Adipocyte (in vitro differentiated cells): ENCODE results near the gene CAMK2B.
A peak's percentile ranks its signal among the peaks of the same experiment; 100 is the strongest.

Experiments
- DNase-seq: peaks from one replicate; pipeline ENCODE4 v3.0.0-alpha.2; 2015; ENCODE audit warnings: low read depth
- H3K27me3 ChIP-seq: replicated peaks from 2 replicates; pipeline ENCODE4 v1.7.0; 2013; ENCODE audit warnings: mild to moderate bottlenecking, low read length, moderate library complexity; ENCODE audit not compliant: control insufficient read depth, insufficient read depth
- H3K36me3 ChIP-seq: 2 replicates; pipeline ENCODE4 v1.7.0; 2013; ENCODE audit warnings: low read length, mild to moderate bottlenecking, moderate library complexity; ENCODE audit not compliant: control insufficient read depth, insufficient read depth, severe bottlenecking
- H3K4me1 ChIP-seq: 2 replicates; pipeline ENCODE4 v1.7.0; 2013; ENCODE audit warnings: mild to moderate bottlenecking, low read length, moderate library complexity; ENCODE audit not compliant: control insufficient read depth, insufficient read depth
- H3K4me3 ChIP-seq: 2 replicates; pipeline ENCODE4 v1.7.0; 2013; ENCODE audit warnings: mild to moderate bottlenecking, low read length, moderate library complexity
- H3K9ac ChIP-seq: 2 replicates; pipeline ENCODE4 v1.7.0; 2013; ENCODE audit warnings: mild to moderate bottlenecking, low read length, moderate library complexity
- H3K9me3 ChIP-seq: 2 replicates; pipeline ENCODE4 v1.7.0; 2013; ENCODE audit warnings: mild to moderate bottlenecking, low read length, moderate library complexity; ENCODE audit not compliant: control insufficient read depth

The CAMK2B gene

GRCh38 chr7:44188480-44189225, 136.7 kb downstream of the CAMK2B start:
- no peak overlapping the region for H3K4me3 ChIP-seq
- peaks cover 13% of the 10 kb centered on the region for H3K4me1 ChIP-seq
- H3K27me3 ChIP-seq = peaks cover 4% of the 10 kb centered on the region

GRCh38 chr7:44187636-44188416, 137.6 kb downstream of the CAMK2B start:
- H3K9me3 ChIP-seq = peaks cover 4% of the 10 kb centered on the region
- peaks cover 13% of the 10 kb centered on the region for H3K4me1 ChIP-seq
- no peak for DNase-seq

More at GRCh38 chr7:44188480-44189225, 136.7 kb downstream of the CAMK2B start:
- DNase-seq = no peak
- Histone ChIP-seq H3K9ac (no peak overlapping the region), H3K9me3 (no peaks in the 10 kb centered on the region), H3K36me3 (no peaks in the 10 kb centered on the region)

GRCh38 chr7:44186736-44187135, 138.7 kb downstream of the CAMK2B start:
- no peak for DNase-seq
- Histone ChIP-seq H3K4me1 (peaks cover 13% of the 10 kb centered on the region), H3K27me3 (peaks cover 8% of the 10 kb centered on the region), H3K36me3 (no peaks in the 10 kb centered on the region), H3K9ac (no peak overlapping the region), H3K9me3 (peaks cover 14% of the 10 kb centered on the region), H3K4me3 (no peak overlapping the region)

More at GRCh38 chr7:44187636-44188416, 137.6 kb downstream of the CAMK2B start:
- Histone ChIP-seq H3K27me3 (peaks cover 4% of the 10 kb centered on the region), H3K4me3 (no peak overlapping the region), H3K9ac (no peak overlapping the region), H3K36me3 (no peaks in the 10 kb centered on the region)

- Histone ChIP-seq H3K9me3 (peaks cover 14% of the 10 kb centered on the region), H3K36me3 (no peaks in the 10 kb centered on the region), H3K4me1 (peaks cover 7% of the 10 kb centered on the region), H3K27me3 (peaks cover 17% of the 10 kb centered on the region), H3K9ac (no peak overlapping the region), H3K4me3 (no peak overlapping the region)
- DNase-seq = no peak
Measured at GRCh38 chr7:44185729-44186128, 139.7 kb downstream of the CAMK2B start.

GRCh38 chr7:44184873-44185446, 140.4 kb downstream of the CAMK2B start:
- Histone ChIP-seq H3K36me3 (no peaks in the 10 kb centered on the region), H3K4me3 (no peak overlapping the region), H3K4me1 (peaks cover 7% of the 10 kb centered on the region), H3K9ac (no peak overlapping the region), H3K27me3 (peaks cover 14% of the 10 kb centered on the region), H3K9me3 (peaks cover 14% of the 10 kb centered on the region)
- no peak for DNase-seq

- no peak overlapping the region for H3K9ac ChIP-seq
- H3K36me3 ChIP-seq = no peaks in the 10 kb centered on the region
- peak; percentile 76 for DNase-seq
- H3K9me3 ChIP-seq = peaks cover 14% of the 10 kb centered on the region
- no peak overlapping the region for H3K4me3 ChIP-seq
- peaks cover 7% of the 10 kb centered on the region for H3K4me1 ChIP-seq
- peaks cover 15% of the 10 kb centered on the region for H3K27me3 ChIP-seq
Measured at GRCh38 chr7:44184206-44184872, 141.1 kb downstream of the CAMK2B start.

- Histone ChIP-seq H3K36me3 (no peaks in the 10 kb centered on the region), H3K27me3 (peaks cover 16% of the 10 kb centered on the region), H3K9me3 (peaks cover 14% of the 10 kb centered on the region), H3K4me3 (no peak overlapping the region), H3K9ac (no peak overlapping the region), H3K4me1 (peaks cover 7% of the 10 kb centered on the region)
- no peak for DNase-seq
Measured at GRCh38 chr7:44183386-44183785, 142.0 kb downstream of the CAMK2B start.

GRCh38 chr7:44182827-44183226, 142.6 kb downstream of the CAMK2B start:
- no peak overlapping the region for H3K4me3 ChIP-seq
- peaks cover 12% of the 10 kb centered on the region for H3K4me1 ChIP-seq
- DNase-seq = no peak
- H3K9me3 ChIP-seq = peaks cover 14% of the 10 kb centered on the region
- peaks cover 16% of the 10 kb centered on the region for H3K27me3 ChIP-seq
- H3K36me3 ChIP-seq = no peaks in the 10 kb centered on the region
- no peak overlapping the region for H3K9ac ChIP-seq

- H3K9me3 ChIP-seq = peaks cover 14% of the 10 kb centered on the region
- H3K27me3 ChIP-seq = peaks cover 30% of the 10 kb centered on the region
- DNase-seq = no peak
- peaks cover 20% of the 10 kb centered on the region for H3K4me1 ChIP-seq
- H3K4me3 ChIP-seq = no peak overlapping the region
- no peaks in the 10 kb centered on the region for H3K36me3 ChIP-seq
- no peak overlapping the region for H3K9ac ChIP-seq
Measured at GRCh38 chr7:44180631-44181030, 144.8 kb downstream of the CAMK2B start.

GRCh38 chr7:44177570-44178131, 147.7 kb downstream of the CAMK2B start:
- peak; percentile 52 for DNase-seq
- Histone ChIP-seq H3K36me3 (no peaks in the 10 kb centered on the region), H3K9ac (no peak overlapping the region)

More at GRCh38 chr7:44177570-44178131, 147.7 kb downstream of the CAMK2B start:
- peaks cover 13% of the 10 kb centered on the region for H3K4me1 ChIP-seq
- peaks cover 46% of the 10 kb centered on the region for H3K27me3 ChIP-seq
- H3K9me3 ChIP-seq = peaks cover 13% of the 10 kb centered on the region
- H3K4me3 ChIP-seq = no peak overlapping the region
